OCI-LY3 (cell line): Measurements from ENCODE around the gene PRDM16.

Experiments
- CTCF ChIP-seq: fragments of 200-600, 300-600 bp; sonication (generic); IDR thresholded peaks from 2 replicates; pipeline ENCODE4 v1.5.1; 2014; ENCODE audit warnings: antibody characterized with exemption, low read length, low read depth
- EZH2phosphoT487 ChIP-seq: fragments of 200-600 bp; shearing (Covaris generic); IDR thresholded peaks from 2 replicates; pipeline ENCODE4 v1.6.1; 2018; ENCODE audit warnings: antibody characterized with exemption, mixed run types, low read depth

GRCh38 chr1:3168678-3169077, 99.7 kb downstream of the PRDM16 start:
- TF ChIP-seq CTCF, result no peak
- no peak for TF ChIP-seq EZH2phosphoT487
